GM19193 (cell line): ENCODE data around the gene KDM6B.

Experiments
- POLR2A ChIP-seq: IDR thresholded peaks from 4 replicates; pipeline ENCODE4 v1.6.1; 2011; ENCODE audit not compliant: insufficient read depth, insufficient read length; ENCODE audit errors: extremely low read depth

KDM6B gene

GRCh38 chr17:7858522-7858810 lies 24.4 kb downstream of the KDM6B start:
- no peak for TF ChIP-seq POLR2A

- TF ChIP-seq POLR2A = no peak
These were observed 25.0 kb downstream of the KDM6B start for GRCh38 chr17:7859028-7859427.

GRCh38 chr17:7862692-7863437 lies 28.8 kb downstream of the KDM6B start:
- TF ChIP-seq POLR2A = no peak

GRCh38 chr17:7864995-7865650 lies 31.1 kb downstream of the KDM6B start:
- TF ChIP-seq POLR2A = no peak

- no peak for TF ChIP-seq POLR2A
These were observed 33.9 kb downstream of the KDM6B start for GRCh38 chr17:7867881-7868329.

- TF ChIP-seq POLR2A = no peak
These were observed 39.0 kb downstream of the KDM6B start for GRCh38 chr17:7873051-7873450.

- no peak for TF ChIP-seq POLR2A
These were observed 41.9 kb downstream of the KDM6B start for GRCh38 chr17:7875804-7876370.

- no peak for TF ChIP-seq POLR2A
These were observed 44.2 kb downstream of the KDM6B start for GRCh38 chr17:7878234-7878633.

- TF ChIP-seq POLR2A = no peak
These were observed 46.3 kb downstream of the KDM6B start for GRCh38 chr17:7880076-7880868.

GRCh38 chr17:7881276-7882054 lies 47.4 kb downstream of the KDM6B start:
- no peak for TF ChIP-seq POLR2A

- TF ChIP-seq POLR2A = no peak
These were observed 48.1 kb downstream of the KDM6B start for GRCh38 chr17:7882068-7882467.

GRCh38 chr17:7882629-7883028 lies 48.6 kb downstream of the KDM6B start:
- TF ChIP-seq POLR2A = no peak
